GM21515 (cell line): ENCODE results near the gene ATRAID.
A peak's percentile ranks its signal among the peaks of the same experiment; 100 is the strongest.
"Not testable (repeated sequence)": the region's sequence is repeated elsewhere in the genome, so short reads cannot be mapped to it uniquely, and the experiment has no call there.

Experiments used
- ATAC-seq: cut with Tn5 transposase; IDR thresholded peaks from one replicate; pipeline ENCODE4 v1.9.1; 2021; ENCODE audit not compliant: unreplicated experiment

The ATRAID gene

DNA sequence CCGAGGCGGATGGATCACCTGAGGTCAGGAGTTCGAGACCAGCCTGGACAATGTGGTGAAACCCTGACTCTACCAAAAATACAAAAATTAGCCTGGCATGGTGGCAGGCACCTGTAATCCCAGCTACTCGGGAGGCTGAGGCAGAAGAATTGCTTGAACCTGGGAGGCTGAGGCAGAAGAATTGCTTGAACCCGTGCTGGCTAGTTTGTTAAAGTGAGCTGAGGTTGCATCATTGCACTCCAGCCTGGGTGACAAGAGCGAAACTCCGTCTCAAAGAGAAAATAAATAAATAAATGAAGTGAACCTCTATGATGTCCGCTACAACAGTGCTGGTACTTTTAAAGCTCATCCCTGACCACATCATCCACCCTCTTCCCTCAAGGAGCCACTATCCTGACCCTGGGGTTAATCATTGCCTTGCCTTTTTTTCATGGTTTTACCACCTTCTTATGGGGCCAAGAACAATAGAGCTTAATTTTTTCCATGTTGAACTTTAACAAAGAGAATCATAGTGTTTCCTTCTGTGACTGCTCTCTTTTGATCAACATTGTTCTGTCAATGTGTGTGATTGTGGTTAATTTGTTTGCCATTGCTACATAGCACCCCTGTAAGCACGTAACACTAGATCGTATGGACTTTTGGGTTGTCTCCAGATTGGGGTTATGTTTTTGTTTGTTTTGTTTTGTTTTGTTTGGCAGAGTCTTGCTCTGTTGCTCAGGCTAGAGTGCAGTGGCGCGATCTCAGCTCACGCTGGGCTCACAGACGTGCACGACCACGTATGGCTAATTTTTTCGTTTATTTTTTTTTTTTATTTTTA is 17.1 kb upstream of the ATRAID start:
- no peak for ATAC-seq

DNA sequence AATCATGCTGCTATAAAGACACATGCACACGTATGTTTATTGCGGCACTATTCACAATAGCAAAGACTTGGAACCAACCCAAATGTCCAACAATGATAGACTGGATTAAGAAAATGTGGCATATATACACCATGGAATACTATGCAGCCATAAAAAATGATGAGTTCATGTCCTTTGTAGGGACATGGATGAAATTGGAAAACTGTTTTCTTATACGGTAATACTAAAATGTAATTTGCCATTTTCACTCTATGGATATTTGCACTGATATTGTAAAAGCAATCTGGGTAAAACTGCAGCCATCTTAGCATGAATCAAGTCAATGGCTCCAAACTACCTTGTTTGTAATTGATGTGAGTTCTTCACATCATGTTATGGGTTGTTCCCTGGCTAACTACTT is 16.0 kb upstream of the ATRAID start:
- not testable (repeated sequence) for ATAC-seq

DNA sequence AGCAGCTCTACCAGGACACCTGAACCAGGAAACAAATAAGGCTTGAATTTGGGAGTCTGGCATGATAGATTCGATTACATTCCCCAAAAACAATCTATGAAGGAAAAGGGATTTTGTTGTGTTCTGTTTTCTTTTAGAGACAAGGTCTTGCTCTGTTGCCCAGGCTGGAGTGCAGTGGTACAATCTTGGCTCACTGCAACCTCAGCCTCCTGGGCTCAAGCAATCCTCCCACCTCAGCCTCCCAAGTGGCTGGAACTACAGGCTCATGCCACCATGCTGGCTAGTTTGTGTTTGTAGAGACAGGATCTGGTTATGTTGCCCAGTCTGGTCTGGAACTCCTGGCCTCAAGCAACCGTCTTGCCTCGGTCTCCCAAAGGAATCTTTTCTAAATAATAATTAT is 13.8 kb upstream of the ATRAID start:
- ATAC-seq, result not testable (repeated sequence)

DNA sequence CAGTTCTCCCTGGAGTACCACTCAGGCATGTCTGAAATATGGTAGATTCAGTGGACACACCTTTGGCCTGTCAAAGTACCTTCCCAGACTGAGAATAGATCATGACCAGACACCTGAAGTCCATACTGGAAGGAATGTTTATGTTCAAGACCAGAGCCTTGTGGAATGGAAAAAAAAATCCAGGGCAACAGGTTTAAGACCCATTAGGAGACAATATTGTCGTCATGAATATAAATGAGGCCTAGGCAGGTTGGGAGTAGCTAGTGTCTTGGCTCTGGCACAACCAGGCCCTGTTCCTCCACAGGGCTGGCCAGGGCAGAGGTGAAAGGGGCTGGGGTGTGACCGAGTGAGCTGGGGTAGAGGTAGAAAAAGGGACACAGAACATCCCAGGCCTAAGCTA is 13.2 kb upstream of the ATRAID start:
- ATAC-seq, result no peak

DNA sequence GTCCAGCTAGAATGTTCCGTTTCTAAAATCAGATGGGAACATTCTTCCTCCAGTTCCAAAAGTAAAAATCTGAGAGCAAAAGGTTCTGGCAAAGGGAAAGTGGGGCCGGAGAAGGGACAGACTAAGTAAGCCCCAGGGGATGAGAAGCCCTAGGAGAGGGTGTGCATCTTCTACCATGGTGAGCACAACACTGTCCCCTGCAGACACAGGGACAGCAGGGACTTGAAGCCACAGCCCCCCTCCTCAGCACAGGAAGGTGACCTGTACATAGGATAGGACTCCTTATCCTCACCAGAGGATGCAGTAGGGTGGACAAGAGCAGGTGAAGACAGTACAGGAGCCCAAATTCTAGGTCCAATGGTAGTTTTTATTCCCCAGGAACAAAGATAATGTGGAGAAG is 12.6 kb upstream of the ATRAID start:
- no peak for ATAC-seq

DNA sequence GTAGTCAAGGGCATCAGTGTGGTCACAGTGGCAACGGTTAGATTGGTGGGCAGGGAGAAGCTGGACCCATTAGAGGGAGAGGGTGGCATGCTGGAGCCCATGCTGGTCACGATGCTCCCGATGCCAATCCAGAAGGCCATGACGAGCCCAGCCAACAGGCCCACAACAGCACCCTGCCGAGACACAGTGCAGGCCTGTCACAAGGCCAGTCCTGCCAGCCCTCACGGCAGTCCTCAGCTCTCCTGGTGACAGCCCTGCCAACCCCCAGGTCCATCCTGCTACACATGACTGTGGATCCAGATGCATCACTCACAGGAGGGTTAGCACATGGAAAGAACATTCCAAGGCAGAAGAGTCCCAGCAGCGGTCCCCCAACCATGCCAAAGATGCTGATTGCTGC is 10.2 kb upstream of the ATRAID start:
- no peak for ATAC-seq

DNA sequence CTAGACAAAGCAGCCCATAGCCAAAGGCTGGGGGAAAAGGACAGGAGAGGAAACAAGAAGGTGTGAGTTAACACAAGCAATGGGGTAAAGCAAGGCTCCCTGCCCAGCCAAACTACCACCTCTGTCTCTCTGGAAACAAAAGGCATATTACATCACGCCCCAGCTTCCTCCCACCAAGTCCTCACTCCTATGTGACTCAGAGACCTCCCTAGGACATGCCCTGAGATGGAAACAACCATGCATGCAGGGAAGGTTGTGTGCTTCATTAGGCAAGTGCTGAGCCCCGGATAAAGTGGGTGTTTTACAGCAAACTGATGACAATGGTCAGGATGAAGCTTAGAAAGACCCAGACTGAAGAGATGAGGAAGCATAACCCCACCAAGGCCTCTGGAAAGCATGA is 9.0 kb upstream of the ATRAID start:
- ATAC-seq, result no peak

DNA sequence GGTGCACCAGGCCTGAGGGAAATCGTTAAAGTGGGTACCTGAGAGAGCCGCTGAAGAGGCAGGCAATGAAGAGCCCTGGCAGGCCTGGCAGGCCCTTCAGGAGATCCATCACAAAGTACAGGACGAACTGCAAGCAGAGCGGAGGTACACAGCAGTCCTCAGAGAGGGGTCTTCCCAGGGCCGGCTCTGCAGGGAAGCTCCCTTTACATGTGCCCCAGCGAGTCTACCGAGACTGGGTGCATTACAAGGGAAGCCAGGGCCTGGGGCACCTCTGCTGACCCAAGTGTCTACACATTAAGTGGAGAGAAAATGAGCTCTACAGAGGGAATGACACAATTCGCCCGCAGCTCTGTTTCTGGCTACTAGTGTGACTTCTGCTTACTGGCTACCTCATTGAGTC is 8.1 kb upstream of the ATRAID start:
- no peak for ATAC-seq

DNA sequence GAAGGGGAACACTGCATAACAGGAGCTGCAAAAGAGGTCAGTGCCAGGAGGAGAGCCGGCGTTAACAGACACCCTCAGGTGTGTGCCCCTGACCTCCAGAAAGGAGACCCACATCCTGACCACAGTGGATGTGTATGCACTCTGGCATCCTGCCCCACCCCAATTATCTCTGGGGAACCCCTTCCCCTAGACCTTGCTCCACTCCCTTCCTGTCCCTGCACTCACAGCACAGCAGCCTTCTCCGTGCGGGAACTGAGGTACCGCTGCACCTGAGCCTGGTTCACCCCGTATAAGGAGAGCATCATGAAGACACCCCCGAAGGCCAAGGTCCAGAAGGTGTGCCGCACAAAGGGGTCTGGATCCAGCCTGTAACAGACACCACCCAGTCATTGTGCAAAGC is 7.3 kb upstream of the ATRAID start:
- ATAC-seq, result no peak

DNA sequence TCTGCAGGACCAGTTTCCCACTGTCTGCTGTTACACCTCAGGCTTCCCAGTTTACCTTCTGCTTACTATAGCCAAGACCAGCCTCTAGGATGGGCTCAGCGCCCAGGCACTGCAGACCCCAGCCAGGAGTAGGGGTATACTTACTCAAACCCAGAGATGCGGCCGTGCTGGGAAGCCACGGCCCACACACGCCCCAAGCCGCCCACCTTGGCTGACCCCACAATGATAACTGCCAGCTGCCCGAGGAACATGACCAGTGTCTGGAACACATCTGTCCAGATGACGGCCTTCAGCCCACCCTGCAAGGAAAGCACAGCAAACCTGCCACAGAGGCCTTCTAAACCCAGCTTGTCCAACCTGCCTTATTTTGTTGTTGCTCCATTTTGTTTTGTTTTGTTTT is 6.6 kb upstream of the ATRAID start:
- no peak for ATAC-seq

DNA sequence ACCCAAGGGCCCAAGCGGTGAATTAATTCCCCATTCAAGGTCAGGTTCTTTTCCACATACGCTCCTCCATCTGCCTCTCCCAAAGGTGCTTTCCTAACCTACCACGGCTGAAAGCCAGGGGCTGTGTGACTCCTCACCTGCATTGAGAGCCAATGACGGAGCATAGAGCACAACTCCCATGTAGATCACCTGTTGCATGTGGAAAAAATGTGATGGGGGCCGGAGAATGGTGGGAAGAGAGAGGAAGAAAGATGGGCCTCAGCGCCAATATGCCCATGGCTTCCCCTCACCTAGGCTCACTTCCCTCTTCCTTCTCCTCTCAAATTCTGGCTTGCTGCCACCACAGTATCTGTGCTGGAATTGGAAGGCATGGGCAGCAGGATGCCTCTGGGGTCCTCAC is 5.5 kb upstream of the ATRAID start:
- no peak for ATAC-seq

DNA sequence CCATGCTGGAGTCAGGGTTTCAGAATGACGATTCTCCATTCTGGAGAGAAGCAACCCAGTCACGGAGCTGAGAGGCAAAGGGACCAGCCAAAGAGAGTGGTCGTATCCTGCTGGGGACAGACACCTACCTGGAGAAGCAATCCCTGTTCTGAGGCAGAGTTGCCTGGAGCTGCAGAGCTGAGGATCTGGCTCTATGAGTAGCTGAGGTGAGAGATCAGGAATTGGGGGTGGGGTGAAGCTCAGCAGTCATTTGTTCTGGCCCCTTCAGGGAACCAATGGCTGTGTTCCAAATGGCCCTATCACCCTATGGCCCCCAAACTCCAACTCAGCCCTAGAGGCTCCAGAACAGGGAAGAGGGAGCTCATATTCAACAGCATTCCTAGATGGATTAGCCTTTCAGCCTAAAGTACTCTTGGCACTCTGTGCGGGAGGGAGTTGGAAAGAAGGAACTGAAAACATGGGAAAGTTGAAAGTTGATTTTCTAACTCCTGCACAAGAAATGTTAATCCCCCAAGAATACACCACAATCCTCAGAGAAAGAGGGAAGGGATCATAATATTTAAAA is 3.3 kb upstream of the ATRAID start:
- no peak for ATAC-seq

DNA sequence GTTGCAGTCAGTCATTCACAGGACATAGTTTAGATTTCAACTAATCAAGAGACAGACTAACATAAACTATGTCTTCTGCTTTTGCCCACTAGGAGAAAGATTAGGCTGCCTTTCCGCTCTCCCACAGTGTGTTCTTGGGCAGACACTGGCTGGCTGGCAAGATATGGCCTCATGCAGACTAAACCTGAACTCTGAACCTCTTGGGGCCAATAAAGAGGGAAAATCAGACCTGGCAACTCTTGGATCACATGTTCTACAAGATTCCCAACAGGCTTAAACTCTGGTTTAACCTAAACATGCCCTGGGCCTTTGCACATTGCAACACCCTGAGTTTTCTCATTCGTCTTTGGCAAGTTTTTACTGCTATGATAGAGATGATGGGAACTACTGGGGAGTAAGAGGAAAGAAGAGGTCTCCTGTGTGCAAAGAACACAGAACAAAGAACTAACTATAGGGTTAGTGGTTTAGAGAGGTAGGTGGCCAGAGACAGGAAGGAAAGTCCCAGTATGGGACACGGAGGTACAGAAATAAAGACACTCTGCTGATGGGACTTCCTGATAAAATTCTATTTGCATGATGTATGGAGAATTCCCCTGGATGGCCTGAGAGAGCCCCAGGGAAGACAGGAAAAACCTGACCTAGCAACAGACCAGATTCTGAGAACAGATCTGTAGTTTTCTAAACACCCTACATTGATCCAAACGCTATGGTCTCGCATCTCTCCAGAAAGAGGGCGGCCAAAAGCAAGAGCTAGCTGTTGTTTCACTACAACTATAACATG is 2.0 kb upstream of the ATRAID start:
- ATAC-seq, result no peak

DNA sequence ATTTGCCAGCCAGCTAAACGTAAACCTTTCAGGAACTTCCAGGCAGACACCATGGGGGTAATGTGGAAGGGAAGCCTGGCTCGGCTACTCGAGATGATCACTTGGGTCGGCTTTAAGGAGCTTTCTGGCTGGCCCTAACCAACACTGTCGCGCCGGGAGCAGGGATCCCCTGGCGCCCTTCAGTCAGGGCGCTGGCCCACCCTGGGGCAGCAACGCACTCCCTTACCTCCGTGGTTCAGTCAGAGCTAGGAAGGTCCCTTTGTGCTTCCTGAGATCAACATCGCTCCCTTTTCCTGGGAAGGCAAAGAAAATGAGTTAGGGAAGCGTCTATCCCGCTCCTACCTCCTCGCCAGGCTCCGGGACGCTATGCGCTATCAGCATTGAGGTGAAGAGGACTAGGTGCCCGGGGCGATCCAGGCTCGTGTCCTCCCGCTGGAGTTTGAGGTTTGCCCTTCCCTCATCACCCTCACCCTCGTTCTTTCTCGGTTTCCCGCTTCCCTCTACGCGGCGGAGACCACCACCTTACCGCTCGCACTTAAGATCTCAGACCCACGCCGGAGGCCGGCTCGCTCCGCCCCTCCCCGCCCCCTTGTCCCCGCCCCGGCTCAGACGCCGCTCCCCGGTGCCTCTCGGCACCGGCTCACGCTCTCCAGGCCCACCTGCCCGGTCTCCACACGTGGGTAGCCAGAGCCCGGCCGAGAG is 449 bp upstream of the ATRAID start:
- no peak for ATAC-seq

DNA sequence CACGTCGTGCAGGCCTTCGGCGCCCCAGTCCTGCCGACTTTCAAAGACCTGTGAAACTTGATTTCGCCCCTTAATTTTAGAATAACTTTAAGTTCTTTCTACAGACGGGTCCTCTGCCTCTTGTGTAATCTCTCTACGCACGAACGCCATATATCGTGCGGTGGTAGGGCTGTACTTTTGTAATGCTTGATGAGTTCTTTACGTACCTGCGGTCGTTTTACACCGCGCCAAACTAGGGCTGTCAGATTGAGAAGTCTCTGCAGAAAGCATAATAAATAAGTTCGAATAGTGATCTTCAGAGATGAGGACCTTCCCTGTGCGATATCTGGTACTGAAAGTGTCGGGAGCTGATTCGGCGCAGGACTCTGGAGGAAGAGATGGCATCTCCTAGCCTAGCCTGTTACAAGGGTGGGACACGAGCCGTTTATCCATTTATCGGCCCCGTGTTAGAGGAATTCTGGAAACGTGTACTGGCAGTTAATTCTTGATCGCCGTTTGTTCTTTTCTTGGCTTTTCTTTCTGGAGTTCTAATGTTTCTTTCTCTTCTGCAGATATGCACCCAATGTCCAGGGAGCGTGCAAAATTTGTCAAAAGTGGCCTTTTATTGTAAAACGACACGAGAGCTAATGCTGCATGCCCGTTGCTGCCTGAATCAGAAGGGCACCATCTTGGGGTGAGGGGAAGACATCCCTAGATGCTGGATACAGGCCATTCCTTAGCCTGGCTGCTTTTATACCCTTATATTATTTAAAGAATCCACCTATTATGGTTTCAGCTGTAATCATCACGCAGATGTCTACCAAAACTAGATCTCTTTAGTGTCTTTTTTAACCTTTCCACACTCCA is 1.0 kb downstream of the ATRAID start:
- peak; percentile 7 for ATAC-seq

DNA sequence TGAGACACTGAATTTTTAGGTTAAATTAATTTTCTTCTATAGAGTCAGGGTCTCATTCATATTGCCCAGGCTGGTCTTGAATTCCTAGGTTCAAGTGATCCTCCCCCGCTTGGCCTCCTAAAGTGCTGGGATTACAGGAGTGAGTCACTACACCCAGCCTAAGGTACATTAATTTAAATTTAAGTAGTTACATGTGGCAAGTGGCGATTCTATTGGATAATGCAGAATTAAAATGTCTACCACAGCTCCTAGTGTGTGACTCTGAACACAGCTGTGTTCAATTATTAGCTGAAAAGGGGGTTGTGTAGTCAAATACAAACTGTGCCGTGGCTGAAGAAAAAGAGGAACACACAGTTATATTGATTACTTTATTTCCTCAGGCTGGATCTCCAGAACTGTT is 3.1 kb downstream of the ATRAID start:
- no peak for ATAC-seq

DNA sequence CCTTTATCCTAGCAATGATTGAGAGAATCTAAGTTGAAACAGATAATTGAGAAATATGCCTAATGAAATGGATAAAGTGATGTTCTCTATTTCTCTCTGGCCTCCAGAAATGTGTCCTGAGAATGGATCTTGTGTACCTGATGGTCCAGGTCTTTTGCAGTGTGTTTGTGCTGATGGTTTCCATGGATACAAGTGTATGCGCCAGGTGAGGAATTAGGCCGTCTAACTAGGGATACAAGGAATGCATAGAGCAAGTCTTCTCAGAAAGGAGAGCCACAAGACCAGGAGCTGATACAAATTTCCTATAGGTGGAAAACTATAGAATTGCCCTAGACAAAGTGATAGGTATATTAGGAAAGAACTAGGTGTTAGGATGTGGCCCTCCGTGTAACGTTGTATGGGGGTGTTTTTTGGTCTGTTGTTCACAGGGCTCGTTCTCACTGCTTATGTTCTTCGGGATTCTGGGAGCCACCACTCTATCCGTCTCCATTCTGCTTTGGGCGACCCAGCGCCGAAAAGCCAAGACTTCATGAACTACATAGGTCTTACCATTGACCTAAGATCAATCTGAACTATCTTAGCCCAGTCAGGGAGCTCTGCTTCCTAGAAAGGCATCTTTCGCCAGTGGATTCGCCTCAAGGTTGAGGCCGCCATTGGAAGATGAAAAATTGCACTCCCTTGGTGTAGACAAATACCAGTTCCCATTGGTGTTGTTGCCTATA is 4.7 kb downstream of the ATRAID start:
- no peak for ATAC-seq

DNA sequence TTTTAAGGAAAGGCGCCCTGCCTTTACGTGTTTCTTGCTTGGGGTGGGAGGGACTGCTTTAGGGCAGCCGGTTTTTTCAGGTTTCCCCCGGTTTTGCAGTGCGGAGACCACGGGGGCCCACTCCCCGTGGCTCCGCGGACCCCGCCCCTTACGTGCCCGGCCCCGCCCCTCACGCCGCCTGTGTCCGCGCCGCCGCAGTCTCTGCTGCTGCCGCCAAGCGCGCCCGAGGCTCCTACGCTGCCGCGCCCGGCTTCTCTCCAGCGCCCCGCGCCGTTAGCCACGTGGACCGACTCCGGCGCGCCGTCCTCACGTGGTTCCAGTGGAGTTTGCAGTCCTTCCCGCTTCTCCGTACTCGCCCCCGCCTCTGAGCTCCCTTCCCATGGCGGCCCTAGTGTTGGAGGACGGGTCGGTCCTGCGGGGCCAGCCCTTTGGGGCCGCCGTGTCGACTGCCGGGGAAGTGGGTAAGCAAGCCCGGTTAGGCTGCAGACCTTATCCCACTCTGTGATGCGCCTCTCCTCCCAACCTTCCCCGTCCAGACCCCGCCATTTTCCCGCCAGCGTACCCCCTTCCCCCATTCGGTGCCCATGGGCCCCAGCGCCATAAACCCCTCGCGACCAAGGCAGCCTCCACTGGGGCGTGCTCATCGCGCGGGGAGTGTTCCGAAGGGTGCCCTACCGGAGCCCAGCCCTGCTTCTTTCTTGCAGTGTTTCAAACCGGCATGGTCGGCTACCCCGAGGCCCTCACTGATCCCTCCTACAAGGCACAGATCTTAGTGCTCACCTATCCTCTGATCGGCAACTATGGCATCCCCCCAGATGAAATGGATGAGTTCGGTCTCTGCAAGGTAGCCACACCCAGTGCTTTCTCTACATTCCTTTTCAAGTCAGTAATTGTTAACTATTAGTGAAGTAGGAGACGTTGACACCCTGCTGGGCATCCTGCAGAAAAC is 5.6 kb downstream of the ATRAID start, which contains the start of gene CAD:
Gene CAD, plus strand, starts transcription at position 197 of the 949 bp plus-strand sequence. Its CDS starts 183 bp downstream, at position 380.
- ATAC-seq, result peak; percentile 75

DNA sequence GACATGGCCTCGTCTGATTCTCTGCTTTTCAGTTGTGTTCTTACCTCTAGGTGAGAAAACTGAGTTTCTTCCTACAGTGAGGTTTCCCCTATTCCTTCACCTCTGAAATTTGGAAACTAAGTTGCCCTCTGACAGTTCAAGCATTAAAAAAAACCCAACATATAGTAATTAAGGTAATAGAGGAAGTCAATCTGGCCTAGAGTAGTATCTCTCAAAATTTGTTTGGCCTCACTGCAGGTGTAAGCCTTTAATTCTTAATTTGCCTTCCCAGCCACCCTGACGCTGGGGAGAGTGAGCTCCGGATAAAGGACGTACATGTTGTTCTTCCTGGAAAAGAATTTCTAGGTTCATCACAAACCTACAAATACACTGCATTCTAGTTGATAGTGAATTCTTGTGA is 6.8 kb downstream of the ATRAID start:
- ATAC-seq, result no peak
